COLO668 (cell line): ENCODE results near the gene PLCH2.

Source experiments
- DNase-seq: peaks from one replicate; lab custom pipeline; 2025; ENCODE audit not compliant: unreplicated experiment; lab: John Stamatoyannopoulos, UW

PLCH2 gene

DNA sequence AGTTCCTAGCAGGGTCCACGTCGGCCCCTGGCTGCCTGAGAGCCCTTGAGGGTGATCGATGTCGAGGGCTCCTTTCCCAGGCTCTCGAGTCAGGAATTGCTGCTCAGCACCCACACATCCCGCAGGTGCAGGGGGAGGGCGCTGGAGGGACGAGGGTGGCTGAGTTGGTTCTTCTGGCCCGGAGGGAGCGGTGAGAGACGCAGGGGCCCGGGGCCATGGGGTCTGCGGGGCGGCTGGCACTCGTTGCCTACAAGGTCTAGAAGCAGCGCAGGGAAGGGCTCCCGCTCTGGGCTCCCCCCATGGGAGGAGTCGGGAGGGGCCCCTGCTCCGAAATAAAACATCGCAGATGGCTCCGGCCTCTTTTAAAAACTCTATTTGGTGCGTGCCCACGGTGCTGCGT is 32.1 kb downstream of the PLCH2 start:
- DNase-seq: no peak

- no peak for DNase-seq
These were observed 32.7 kb downstream of the PLCH2 start for GRCh38 chr1:2508751-2509150.

DNA sequence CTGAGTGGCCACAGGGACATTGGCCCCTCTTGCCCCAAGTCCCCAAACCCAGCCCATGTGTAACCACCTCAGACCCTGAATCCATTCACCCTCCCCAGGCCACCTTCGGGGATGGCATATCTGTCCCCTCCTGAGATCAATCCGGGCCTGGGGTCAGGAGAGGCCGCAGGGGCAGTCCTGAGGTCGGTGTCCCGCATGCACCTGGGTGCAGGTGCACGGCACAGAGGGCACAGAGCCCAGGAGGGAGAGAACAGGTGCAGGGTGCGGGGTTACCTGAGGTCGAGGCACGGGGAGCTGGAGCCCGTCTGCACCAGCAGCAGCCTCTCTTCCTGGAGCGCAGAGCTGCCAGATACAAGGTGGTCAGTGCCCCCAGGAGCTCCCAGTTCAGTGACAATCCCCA is 33.5 kb downstream of the PLCH2 start:
- no peak for DNase-seq

DNA sequence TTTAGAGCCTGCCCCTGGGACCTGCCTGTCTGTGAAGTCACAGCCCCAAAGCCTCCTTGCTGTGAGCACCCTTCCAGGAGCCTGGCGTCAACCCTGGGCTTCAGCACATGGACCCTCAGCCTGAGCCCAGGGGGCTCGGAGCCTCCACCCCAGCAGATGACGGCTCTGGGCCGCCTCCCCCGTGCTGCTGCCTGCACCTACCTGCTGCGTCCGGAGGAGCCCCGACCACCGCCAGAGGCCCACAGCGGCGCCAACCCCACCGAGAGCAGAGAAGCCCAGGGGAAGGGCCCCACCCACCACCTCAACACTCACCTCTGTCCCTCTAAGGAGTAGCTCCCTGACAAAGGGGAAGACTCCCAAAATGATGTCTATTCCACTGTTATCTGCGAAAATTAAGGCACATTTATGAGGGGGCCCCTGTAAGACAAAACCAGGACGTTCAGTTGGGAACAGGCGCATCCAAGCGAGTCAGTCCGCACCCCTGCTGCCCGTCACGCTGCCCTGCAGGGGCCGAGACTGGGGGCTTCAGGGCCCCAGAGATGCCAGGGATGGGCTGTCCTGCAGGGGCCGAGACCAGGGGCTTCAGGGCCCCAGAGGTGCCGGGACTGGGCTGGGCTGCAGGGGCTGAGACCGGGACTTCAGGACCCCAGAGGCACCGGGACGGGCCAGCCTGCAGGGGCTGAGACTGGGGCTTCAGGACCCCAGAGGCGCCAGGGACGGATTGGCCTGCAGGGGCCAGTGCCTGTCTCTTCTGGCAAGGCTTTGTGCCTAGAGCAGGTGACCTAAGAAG is 34.5 kb downstream of the PLCH2 start:
- DNase-seq: no peak

GRCh38 chr1:2512862-2513421 is 36.9 kb downstream of the PLCH2 start:
- DNase-seq: no peak

DNA sequence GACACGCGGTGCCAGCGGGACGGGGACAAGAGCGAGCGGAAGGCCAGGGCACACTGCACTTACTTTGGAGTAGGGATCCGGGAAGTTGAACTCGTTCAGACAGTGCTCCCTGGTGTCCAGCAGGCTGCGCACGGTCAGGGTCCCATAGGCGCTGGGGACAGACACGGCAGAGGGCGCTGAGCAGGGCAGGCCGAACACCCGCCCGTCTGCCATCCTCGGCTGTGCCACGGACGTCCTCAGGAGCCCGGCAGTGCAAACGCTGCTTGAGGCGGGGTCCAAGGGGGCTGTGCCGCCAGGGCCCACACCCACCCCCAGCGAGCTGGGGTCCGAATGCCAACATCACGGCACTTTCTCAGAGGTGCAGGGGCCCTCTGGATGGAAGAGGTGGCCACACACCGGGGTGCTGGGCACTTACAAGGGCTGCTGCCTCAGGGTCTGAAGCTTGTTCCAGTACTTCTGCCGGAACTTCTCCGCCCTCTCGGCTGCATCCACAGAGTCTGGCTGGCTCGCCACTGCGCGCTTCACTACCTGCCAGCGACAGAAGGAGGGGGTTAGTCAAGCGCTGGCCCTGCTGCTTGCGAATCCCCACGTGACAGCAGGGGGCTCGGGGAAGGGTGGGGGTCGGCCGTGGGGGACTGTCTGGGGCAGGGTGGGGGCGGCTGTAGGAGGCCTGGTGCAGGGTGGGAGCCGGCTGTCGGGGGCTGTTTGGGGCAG is 38.0 kb downstream of the PLCH2 start:
- DNase-seq: no peak

DNA sequence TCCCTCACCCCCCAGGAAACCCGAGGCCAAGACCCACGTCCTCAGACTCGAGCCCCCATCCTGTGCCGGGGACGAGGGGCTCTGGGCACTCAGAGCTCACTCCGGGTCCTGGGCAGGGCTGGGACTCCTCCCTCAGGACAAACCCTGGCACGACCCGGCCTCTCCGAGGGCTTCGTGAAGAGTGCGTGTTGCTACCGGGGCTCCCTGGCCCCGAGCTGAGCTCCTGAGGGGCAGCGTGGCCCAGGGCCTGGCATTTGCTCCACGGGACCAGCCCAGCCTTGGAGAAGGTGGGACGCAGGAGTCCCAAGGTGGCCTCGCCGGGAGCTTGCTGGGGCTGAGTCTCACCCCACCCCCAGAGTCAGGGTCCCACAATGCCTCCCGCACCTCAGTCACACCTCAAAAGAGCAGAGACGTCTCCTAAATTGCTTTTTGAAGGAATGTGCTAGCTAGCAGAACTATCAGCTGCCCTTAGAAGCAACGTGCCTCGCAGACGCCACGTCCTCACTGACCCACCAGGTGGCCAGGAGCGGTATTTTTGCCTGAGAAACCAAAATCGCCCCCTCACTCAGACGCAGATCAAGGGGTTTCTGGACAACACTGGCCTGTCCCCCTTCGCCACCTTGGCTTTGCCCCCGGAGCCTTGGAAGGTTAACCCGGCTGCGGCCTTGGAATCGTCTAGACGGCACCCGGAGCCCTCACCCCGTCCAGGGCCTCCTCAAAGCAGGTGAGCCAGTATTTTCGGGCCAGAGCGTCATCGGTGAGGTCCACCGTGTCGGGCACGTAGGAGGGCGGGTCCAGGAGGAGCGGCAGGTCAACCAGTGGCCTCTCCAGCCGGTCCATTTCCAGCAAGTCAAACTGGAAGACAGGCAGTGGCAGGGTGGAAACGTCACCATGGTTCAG is 39.0 kb downstream of the PLCH2 start:
- no peak for DNase-seq

- DNase-seq: no peak
These were observed 39.6 kb downstream of the PLCH2 start for GRCh38 chr1:2515763-2516080.

DNA sequence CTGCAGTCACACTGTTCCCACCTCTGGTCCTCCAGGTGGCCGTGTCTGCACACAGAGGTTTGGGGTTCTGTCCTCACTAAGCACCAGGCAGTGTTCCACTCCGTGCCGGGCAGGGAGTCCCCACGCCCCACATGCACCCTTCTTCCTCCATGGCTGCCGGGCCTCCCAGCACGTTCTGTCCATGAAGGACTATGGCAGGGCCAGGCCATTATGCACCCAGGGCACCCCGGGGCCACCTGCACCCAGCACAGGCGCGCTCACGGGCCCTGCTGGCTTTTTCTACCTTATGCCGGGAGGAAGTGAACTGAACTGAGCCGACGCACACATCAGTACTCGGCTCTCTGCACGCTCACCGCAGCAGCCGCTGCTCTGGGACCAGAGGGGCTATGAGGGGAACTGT is 40.0 kb downstream of the PLCH2 start:
- DNase-seq: no peak

DNA sequence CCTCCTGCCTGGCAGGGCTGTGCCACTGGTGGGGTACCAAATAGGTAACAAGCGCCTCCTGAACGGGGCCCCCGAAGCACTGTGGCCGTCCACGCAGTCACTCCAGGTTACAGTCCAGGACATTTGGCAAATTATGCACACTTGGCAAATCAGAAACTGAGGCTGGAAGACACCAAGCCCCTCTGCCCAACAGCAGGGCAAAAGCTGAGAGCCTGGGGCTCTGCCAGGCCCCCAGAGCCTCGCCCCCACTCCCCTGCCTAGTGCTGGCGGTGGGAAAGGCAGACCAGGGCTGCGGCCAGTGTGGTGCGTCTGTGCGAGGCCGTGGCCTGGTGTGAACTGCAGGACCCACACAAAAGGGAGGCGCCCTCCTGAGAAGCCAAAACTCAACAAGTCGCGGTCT is 40.9 kb downstream of the PLCH2 start:
- no peak for DNase-seq

DNA sequence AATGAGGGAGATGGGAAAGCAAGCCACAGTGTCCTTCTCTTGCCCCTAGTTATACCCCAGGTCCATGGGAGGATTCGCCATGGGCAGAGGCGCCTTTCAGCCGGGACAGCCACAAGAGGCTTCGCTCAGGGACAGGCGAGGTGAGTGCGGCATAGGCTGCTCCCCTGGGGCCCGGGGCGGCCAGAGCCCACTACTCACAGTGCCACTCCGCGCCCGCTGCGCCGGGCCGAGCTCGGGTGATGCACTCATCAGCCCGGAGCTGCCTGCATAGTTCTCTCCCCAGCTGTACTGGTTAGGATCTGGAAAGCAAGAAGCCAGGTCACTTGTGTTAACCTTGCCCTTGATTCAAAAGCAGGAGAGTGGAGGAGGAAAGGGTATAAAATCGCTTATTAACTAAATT is 41.9 kb downstream of the PLCH2 start:
- DNase-seq: no peak

GRCh38 chr1:2518528-2518927 is 42.4 kb downstream of the PLCH2 start:
- DNase-seq: no peak

DNA sequence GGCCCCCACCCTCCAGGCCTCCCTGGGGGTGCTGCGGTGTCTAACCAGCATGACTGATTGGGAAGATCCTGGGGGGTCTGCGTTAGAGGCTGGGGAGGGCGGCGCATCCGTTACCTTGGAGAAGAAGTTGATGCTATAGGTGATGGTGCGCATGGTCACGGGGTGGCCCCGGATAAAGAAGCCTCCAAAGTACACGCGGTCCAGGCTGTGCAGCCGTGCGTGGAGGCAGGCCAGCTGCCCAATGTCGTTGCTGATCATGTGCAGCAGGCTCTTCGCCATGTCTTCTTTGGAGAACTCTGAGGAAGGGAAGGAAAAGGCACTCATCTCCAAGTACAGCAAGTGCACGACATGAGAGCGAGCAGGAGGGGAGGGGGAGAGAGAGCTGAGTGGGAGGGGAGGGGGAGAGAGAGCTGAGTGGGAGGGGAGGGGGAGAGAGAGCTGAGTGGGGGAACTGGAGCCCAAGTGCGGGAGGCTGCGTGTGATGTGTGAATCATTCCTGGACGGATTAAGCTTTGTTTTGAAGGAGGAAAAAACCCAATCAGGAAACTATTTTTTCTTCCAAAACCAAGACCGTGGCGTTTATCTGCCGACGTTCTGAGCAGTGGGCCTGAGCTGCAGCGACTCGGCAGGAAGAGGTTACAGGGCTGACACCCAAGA is 43.1 kb downstream of the PLCH2 start:
- no peak for DNase-seq

GRCh38 chr1:2519729-2520128 is 43.6 kb downstream of the PLCH2 start:
- DNase-seq: no peak

GRCh38 chr1:2520206-2520605 is 44.1 kb downstream of the PLCH2 start:
- no peak for DNase-seq

GRCh38 chr1:2520806-2521205 is 44.7 kb downstream of the PLCH2 start:
- DNase-seq: no peak

GRCh38 chr1:2522230-2522629 is 46.1 kb downstream of the PLCH2 start:
- no peak for DNase-seq

GRCh38 chr1:2523191-2523890 is 47.3 kb downstream of the PLCH2 start:
- no peak for DNase-seq

DNA sequence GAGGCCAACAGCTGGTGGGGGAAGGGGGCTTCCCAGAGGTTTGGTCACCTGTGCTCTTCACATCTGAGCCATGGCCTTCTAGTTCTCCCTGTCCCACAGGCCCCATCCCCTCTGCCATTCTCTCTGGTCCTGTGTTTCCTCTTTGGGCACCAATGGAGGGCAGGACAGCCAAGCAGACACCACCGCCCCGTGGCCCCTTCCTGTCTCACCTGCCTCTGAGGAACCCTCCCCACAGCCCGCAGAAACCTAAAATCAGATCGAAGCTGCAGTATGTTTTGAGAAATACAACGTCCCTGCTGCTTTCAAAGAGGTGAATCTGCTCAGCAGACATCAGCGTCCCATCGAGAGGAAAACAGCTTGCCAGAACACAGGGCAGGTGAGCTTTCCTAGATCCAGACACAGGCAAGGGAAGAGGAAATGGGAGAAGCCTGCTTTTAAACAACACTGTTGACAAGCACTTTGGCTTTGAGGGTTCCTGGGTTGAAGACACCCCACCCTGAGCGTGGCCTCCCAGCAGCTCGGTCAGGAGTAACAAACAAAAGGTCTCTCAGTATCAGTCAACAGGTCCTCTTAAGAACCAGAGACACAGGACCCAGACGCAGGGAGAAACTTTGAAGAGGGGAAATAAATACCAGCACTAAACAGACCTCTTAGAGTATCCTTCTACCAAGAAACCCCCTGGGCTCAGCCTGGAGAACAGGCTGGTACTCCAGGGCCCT is 48.0 kb downstream of the PLCH2 start:
- DNase-seq: no peak

DNA sequence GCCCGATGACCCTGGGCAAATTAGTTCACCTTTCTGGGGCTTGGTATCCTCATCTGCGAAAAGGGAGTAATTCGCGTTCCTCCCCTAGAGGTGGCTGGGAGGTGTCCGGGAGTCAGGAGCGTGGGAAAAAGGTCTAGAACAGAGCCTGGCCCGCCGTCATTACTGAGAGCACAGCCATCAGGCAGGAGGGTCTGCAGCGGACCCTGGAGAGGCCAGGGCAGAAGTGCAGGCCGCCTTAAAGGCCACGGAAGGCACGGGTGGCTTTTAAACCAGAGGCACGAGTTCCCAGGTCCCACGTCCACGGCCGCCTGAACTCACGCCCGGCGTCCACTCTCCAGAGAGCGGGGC is 49.5 kb downstream of the PLCH2 start:
- DNase-seq: no peak
